Measurements from ENCODE around the gene KDM2A.

- TF ChIP-seq CTCF (IDR thresholded peaks at IDR 0.05) = no peak
- TF ChIP-seq POLR2A (IDR thresholded peaks at IDR 0.05) = no peak
Observed at GRCh38 chr11:67165623-67166022, 46.6 kb downstream of the KDM2A start.
